SW480 (cell line): ENCODE results near the gene EVX2.

ENCODE experiments used
- DNase-seq: peaks from one replicate; pipeline ENCODE4 v3.0.0-alpha.2; 2016; ENCODE audit warnings: low spot score

Gene EVX2

DNA sequence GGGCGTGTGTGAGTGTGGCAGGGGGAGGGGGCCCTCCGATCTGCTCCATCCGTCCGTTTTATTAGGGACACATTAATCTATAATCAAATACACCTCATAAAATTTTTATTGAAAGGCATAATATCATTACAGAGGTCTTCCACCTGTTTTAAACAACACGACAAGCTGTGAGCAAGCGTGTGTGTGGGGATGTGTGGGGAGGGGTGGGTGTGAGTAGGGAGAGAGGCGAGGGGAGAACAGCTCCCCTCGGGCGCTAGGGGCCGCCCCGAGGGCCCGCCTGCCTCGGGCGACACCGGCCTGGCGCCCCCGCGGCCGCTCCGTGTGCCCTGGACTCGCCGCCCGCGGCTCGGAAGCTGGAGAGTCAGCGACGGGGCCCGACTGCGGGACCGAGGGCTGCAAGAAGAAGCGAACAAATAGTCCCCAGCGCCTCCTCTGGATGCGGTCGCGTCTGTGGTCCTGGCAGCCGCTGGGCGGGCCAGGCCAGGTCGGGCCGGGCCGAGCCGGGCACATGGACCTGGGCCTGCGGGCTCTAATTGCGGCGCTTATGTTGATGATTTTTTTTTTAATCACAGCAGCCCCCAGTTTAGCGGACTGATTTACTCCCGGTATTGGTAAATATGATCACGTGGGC, 38.4 kb upstream of the EVX2 start:
- DNase-seq: no peak

- DNase-seq: no peak
Observed at GRCh38 chr2:176121190-176122051, 37.7 kb upstream of the EVX2 start.

GRCh38 chr2:176120364-176121189, 36.8 kb upstream of the EVX2 start:
- no peak for DNase-seq

GRCh38 chr2:176118601-176119339, 35.0 kb upstream of the EVX2 start:
- peak; percentile 52 for DNase-seq

DNA sequence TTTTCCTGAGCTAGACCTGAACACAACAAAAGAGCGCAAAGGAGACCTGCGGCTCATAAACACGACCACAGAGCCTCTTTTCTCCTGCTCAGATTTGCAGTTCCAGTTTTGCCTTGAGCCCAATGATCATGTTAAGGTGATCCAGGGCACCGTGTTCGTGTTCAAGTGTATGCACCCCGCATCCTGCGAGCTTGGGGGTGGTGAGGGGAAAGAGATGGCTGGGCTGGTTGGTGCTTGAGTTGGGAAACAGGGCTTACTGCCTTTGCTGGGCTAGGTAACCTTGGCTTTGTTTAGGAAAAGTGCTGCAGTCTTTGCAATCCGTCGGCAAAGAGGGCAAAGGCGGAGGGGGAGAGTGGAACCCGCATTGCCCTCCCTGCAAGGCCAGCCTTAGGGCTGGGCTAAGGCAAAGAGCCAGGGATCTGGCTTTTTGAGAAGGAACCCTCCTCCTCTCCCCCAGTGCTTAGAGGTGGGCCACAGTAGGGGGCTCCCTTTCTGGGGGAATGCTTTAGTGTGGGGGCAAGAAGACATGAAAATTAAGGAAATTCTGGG, 34.1 kb upstream of the EVX2 start:
- no peak for DNase-seq

DNA sequence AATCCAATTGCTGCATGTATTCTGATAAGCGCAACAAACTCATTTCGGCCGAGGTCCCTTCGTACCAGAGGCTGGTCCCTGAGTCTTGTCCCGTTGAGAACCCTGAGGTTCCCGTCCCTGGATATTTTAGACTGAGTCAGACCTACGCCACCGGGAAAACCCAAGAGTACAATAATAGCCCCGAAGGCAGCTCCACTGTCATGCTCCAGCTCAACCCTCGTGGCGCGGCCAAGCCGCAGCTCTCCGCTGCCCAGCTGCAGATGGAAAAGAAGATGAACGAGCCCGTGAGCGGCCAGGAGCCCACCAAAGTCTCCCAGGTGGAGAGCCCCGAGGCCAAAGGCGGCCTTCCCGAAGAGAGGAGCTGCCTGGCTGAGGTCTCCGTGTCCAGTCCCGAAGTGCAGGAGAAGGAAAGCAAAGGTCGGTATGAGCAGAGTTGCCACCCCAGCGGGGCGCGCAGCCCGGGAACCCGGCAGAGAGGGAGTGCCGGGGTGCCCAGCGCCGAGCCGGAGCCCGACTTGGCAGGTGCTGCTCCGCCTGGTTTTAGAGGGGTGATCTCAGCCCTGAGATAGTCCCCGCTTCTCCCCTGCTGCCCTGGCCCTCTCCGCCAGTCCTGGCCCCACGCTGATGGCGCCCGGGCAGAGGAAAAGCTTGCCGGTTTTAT, 33.5 kb upstream of the EVX2 start:
- DNase-seq: no peak

GRCh38 chr2:176115883-176116813, 32.4 kb upstream of the EVX2 start, which contains the start of gene HOXD10:
HOXD10 (plus strand) TSS chr2:176116778; CDS start chr2:176116834, 56 bp downstream.
- DNase-seq: no peak

GRCh38 chr2:176114930-176115625, 31.3 kb upstream of the EVX2 start:
- DNase-seq: no peak

- DNase-seq: no peak
Observed at GRCh38 chr2:176114120-176114929, 30.6 kb upstream of the EVX2 start.

- DNase-seq: no peak
Observed at GRCh38 chr2:176112375-176113302, 28.9 kb upstream of the EVX2 start.

DNA sequence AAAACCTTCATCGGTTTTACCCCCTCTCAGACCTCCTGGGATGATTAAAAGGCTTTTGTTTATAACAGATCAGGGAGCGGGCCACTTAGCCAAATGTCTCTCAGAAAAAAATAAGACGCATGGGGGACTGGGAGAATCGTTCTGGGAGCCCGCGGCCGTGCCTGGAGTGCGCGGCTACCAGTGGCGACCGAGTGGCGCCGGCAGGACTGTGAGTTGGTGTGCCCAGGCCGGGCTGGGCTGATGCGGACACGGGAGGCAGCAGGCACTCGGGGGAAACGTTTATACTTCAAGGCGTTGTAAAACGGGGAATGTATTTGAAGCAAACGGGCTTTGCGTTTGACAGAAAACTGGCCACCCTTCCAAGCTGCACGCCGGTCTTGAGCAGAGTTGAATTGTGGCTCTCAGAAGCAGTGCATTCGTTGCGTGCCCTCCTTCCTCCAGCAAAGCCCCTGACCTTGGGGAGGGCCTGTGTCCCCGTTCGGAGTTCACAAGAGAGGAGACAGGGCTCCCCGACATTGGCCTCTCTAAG, 28.1 kb upstream of the EVX2 start:
- no peak for DNase-seq

GRCh38 chr2:176111309-176111663, 27.5 kb upstream of the EVX2 start:
- DNase-seq: peak; percentile 48

DNA sequence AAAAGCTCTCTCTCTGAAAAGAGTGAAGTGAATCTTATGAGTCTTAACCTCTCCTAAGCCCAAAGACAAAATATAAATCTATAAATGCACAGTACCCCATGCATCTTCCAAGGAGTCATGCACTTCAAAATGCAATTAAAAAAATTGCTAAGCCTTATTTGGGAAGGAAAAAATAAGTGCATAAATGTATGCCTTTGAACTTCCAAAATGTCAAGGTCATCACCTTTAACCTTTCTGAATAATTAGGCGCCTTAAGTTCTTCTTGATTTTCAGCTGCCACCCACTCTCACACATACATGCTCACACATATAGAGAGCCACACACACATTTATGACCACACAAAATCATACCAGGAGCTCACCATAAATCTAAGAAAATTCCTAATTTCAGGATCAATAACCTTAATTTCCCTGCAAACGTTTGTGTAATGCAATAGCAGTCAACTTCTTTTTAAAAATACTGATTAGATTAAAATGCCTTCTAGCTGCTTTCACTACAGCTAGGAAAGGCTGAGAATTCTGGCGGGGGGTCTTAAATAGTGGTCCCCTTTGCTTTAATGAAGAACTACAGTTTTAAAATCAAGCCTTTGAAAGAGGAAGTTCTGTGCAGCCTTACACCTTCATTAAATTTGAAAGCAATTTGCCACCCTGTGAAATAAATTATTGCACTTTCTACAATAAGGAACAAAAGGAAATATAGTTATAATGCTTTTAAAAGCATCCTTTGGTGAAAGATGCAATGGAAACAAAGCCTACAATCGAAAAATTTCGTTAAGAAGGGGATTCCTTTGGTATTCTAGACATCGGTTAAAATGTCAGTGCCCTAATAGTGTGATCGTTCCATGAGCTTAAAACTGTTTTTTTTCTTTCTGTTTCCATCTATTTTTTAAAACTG, 26.9 kb upstream of the EVX2 start:
- DNase-seq: no peak

- no peak for DNase-seq
Observed at GRCh38 chr2:176109946-176110345, 26.2 kb upstream of the EVX2 start.

DNA sequence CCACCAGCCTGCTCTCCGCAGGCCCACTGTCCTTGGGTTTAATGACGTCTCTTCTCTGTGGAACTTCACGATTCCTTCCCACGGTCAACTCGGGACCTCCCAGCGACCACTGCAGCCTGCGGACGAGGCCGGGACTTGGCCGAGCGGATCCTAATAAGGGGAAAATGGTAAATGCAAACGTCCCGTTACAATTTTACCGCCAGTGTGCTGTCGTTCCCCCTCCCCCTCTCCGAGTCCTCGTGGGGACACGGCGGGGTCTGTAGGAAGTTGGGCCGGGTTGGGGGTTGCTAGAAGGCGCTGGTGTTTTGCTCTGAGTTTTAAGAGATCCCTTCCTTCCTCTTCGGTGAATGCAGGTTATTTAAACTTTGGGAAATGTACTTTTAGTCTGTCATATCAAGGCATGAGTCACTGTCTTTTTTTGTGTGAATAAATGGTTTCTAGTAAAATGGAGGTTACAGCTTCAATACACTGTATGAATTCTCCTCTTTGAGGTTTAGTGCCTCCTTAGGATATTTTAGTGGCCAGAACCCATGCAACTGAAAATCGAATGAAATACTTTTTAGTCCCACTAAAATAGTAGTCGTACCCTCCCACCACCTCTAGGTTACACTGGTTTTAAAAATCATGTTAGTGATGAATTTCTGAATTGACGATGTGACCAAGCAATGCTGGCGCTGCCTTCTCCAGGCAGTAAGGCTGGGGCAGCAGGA, 25.6 kb upstream of the EVX2 start:
- no peak for DNase-seq
